Panc1 (cell line): ENCODE data around the gene HOXA9.

Experiments used
- POLR2AphosphoS5 ChIP-seq: IDR thresholded peaks from 2 replicates; pipeline ENCODE4 v1.6.1; 2012; ENCODE audit warnings: mild to moderate bottlenecking, low read depth, low read length, moderate library complexity
- SIN3A ChIP-seq: IDR thresholded peaks from 2 replicates; pipeline ENCODE4 v1.6.1; 2012; ENCODE audit warnings: low read depth, mild to moderate bottlenecking, low read length, moderate library complexity, borderline replicate concordance; ENCODE audit not compliant: insufficient read depth
- TCF7L2 ChIP-seq: IDR thresholded peaks from 2 replicates; pipeline ENCODE4 v1.6.1; 2011; ENCODE audit warnings: mild to moderate bottlenecking, low read depth, low read length, inconsistent platforms
- TF ChIP-seq, protein P1 (sequence below): fragments of 450-650 bp; IDR thresholded peaks from 2 replicates; pipeline ENCODE4 v1.5.1; 2017; ENCODE audit warnings: mild to moderate bottlenecking
- TF ChIP-seq, protein P2 (sequence below), 2 experiments: IDR thresholded peaks; 2 replicates each; pipeline ENCODE4 v1.6.1; 2011 to 2012; ENCODE audit warnings: low read depth in 2 of 2, control low read depth in 1 of 2, low read length in 1 of 2, mild to moderate bottlenecking in 1 of 2, moderate library complexity in 1 of 2; ENCODE audit not compliant: insufficient read depth in 1 of 2

DNA sequence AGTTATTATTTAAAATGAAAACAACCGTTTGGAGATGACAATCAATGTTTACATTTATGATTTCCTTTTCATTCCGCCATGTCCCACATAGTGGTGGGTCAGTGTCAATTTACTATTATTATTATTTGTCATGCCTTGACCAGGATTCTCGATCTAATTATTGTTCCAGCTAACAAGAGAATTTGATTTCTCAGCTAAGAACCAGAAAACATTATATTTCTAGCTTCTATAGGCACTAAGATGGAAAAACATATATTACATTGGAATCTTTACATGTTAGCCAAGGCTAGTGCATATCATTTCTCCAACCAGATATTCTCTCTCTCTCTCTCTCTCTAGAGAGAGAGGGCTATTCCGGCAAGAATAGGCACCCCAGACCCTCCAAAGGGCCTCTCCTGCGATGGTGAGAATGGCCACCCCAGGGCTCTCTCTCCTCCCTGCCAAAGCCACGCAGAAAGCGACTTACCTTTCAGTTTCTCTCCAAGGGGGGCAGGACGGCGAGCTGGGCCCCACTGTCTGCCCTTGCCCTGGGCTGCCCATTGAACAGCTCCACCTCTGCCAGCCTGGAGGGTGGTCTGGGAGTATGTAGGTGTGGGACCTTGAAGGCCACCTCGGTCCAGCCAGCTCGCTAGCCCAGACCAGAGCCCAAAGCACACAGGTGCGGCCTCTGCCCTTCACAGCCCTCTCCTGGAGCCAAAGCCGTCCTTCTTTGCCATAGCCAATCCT, 15.3 kb downstream of the HOXA9 start:
- TF ChIP-seq, protein P1, sequence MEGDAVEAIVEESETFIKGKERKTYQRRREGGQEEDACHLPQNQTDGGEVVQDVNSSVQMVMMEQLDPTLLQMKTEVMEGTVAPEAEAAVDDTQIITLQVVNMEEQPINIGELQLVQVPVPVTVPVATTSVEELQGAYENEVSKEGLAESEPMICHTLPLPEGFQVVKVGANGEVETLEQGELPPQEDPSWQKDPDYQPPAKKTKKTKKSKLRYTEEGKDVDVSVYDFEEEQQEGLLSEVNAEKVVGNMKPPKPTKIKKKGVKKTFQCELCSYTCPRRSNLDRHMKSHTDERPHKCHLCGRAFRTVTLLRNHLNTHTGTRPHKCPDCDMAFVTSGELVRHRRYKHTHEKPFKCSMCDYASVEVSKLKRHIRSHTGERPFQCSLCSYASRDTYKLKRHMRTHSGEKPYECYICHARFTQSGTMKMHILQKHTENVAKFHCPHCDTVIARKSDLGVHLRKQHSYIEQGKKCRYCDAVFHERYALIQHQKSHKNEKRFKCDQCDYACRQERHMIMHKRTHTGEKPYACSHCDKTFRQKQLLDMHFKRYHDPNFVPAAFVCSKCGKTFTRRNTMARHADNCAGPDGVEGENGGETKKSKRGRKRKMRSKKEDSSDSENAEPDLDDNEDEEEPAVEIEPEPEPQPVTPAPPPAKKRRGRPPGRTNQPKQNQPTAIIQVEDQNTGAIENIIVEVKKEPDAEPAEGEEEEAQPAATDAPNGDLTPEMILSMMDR = no peak
- TF ChIP-seq POLR2AphosphoS5 (no peak), SIN3A (no peak), TCF7L2 (no peak)
- TF ChIP-seq, protein P2, sequence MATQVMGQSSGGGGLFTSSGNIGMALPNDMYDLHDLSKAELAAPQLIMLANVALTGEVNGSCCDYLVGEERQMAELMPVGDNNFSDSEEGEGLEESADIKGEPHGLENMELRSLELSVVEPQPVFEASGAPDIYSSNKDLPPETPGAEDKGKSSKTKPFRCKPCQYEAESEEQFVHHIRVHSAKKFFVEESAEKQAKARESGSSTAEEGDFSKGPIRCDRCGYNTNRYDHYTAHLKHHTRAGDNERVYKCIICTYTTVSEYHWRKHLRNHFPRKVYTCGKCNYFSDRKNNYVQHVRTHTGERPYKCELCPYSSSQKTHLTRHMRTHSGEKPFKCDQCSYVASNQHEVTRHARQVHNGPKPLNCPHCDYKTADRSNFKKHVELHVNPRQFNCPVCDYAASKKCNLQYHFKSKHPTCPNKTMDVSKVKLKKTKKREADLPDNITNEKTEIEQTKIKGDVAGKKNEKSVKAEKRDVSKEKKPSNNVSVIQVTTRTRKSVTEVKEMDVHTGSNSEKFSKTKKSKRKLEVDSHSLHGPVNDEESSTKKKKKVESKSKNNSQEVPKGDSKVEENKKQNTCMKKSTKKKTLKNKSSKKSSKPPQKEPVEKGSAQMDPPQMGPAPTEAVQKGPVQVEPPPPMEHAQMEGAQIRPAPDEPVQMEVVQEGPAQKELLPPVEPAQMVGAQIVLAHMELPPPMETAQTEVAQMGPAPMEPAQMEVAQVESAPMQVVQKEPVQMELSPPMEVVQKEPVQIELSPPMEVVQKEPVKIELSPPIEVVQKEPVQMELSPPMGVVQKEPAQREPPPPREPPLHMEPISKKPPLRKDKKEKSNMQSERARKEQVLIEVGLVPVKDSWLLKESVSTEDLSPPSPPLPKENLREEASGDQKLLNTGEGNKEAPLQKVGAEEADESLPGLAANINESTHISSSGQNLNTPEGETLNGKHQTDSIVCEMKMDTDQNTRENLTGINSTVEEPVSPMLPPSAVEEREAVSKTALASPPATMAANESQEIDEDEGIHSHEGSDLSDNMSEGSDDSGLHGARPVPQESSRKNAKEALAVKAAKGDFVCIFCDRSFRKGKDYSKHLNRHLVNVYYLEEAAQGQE (IDR thresholded peaks at IDR 0.05; ENCODE audit: insufficient read depth in 1 of 2, low read depth in 2 of 2, low read length in 1 of 2) = no peak
